Activated naive CD8-positive, alpha-beta T cell treated with anti-CD3 and anti-CD28 coated beads, Interleukin-2, amount 10 ng/mL, durations not matched to agents 7 days and 5 days (primary cell): Measurements from ENCODE around the gene FSTL4. TPM values are rescaled to one million over a fixed set of nuclear protein-coding genes. Genes with fewer than 3 reads are reported as not detected.

Source experiments
- ATAC-seq: fragments of 150-1000 bp; cut with Tn5 transposase; one replicate; pipeline ENCODE4 v1.10.0; 2021; ENCODE audit warnings: low read depth, moderate library complexity
- POLR2A ChIA-PET: fragments of 350-600 bp; sonication (Branson Sonifier 250); formaldehyde crosslinking; loops from one replicate; lab custom pipeline; 2021; ENCODE audit warnings: antibody characterized with exemption; lab: Charles Lee
- DNase-seq: peaks from one replicate; pipeline ENCODE4 v3.0.0; 2021
- H3K27ac Mint-ChIP-seq: one replicate; pipeline ENCODE4 v1.8.0; 2022; ENCODE audit warnings: mild to moderate bottlenecking, mixed read lengths
- H3K27me3 Mint-ChIP-seq: one replicate; pipeline ENCODE4 v1.8.0; 2022; ENCODE audit warnings: mild to moderate bottlenecking, moderate library complexity, mixed read lengths
- H3K36me3 Mint-ChIP-seq: one replicate; pipeline ENCODE4 v1.8.0; 2021; ENCODE audit warnings: mild to moderate bottlenecking, mixed read lengths
- H3K4me1 Mint-ChIP-seq: one replicate; pipeline ENCODE4 v1.8.0; 2021; ENCODE audit warnings: mixed read lengths
- H3K4me3 Mint-ChIP-seq: one replicate; pipeline ENCODE4 v1.8.0; 2022; ENCODE audit warnings: mild to moderate bottlenecking, moderate library complexity, mixed read lengths
- H3K9me3 Mint-ChIP-seq: one replicate; pipeline ENCODE4 v1.8.0; 2021; ENCODE audit warnings: mixed read lengths
- total RNA-seq, 2 experiments: library from RNA; stranded (reverse); gene quantifications; one replicate each; pipeline ENCODE4 v1.2.3, GENCODE V29; 2021

Gene FSTL4
- total RNA-seq, 2 experiments from 2014 or later = 0.26 to 0.83 TPM

DNA sequence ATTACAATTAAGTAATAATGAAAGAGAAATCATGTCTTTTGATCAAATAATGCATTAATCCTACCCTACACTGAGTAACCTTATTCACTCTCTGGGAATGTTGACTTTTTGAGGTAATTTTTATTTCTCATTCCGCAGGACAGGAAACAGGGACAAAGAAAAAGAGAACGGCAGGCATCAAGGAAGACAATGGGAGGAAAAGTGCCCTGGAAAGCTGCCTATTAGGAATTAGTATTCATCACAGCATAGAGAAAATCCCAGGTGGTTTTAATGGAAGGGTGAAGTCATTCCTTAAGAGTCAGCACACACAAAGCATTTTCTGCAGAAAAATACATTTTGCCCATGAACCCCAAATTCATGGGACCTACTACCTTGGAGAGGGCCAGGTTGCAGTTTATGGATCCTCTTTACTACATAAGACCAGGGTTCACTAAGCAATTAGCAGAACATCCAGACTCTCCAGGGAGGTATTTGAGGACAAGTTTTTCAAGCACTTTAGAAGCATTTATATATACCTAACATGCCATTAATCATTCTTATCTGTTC is 9.4 kb downstream of the FSTL4 start:
- Mint-ChIP-seq H3K27ac (no peak overlapping the region), H3K4me1 (no peaks in the 10 kb centered on the region), H3K36me3 (no peaks in the 10 kb centered on the region), H3K4me3 (no peak overlapping the region), H3K9me3 (no peaks in the 10 kb centered on the region), H3K27me3 (peaks cover 18% of the 10 kb centered on the region)
- POLR2A ChIA-PET = interaction anchor here (0.6 kb wide), 1 partner anchor 9 kb away, joined by 3 read pairs; the partner anchor contains the start of gene FSTL4
- DNase-seq (no peak), ATAC-seq (no peak)

GRCh38 chr5:133599600-133599999 is 12.7 kb downstream of the FSTL4 start:
- POLR2A ChIA-PET = no interaction called here
- no peaks in the 10 kb centered on the region for H3K9me3 Mint-ChIP-seq
- H3K4me1 Mint-ChIP-seq = no peaks in the 10 kb centered on the region
- no peak overlapping the region for H3K4me3 Mint-ChIP-seq
- DNase-seq (no peak), ATAC-seq (no peak)
- no peaks in the 10 kb centered on the region for H3K36me3 Mint-ChIP-seq
- H3K27me3 Mint-ChIP-seq = peaks cover 16% of the 10 kb centered on the region
- H3K27ac Mint-ChIP-seq = no peak overlapping the region

DNA sequence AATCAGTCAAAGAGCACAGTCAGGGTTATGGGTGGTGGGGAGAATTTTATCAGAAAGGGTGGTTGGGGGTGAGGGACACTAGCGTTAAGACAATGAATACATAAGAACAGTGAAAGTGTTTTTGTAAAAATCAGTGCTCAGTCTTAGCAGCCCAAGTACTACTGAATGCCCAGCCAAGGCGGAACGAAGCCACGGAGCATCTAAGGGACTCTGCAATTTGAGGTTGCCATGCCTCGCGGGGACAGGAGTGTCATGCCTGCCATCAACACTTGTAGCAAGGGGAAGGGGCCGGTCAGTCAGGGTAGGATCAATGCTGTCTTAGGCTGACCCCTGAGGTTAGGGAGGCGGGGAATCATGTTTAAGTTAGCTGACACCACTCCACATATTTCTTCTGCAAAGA is 13.3 kb downstream of the FSTL4 start:
- POLR2A ChIA-PET = no interaction called here
- no peaks in the 10 kb centered on the region for H3K36me3 Mint-ChIP-seq

GRCh38 chr5:133596049-133596448 is 16.3 kb downstream of the FSTL4 start:
- no peak overlapping the region for H3K27ac Mint-ChIP-seq
- H3K4me3 Mint-ChIP-seq = no peak overlapping the region
- H3K27me3 Mint-ChIP-seq = peaks cover 5% of the 10 kb centered on the region
- no peaks in the 10 kb centered on the region for H3K36me3 Mint-ChIP-seq
- H3K9me3 Mint-ChIP-seq = no peaks in the 10 kb centered on the region
- POLR2A ChIA-PET = no interaction called here
- ATAC-seq = no peak
- no peak for DNase-seq
- no peaks in the 10 kb centered on the region for H3K4me1 Mint-ChIP-seq

More for the DNA sequence above, 13.3 kb downstream of the FSTL4 start:
- DNase-seq (no peak), ATAC-seq (no peak)
- no peaks in the 10 kb centered on the region for H3K4me1 Mint-ChIP-seq
- H3K27ac Mint-ChIP-seq = no peak overlapping the region
- H3K27me3 Mint-ChIP-seq = peaks cover 16% of the 10 kb centered on the region
- H3K4me3 Mint-ChIP-seq = no peak overlapping the region
- H3K9me3 Mint-ChIP-seq = no peaks in the 10 kb centered on the region

- Mint-ChIP-seq H3K27ac (no peak overlapping the region), H3K4me3 (no peak overlapping the region), H3K4me1 (no peaks in the 10 kb centered on the region), H3K27me3 (peaks cover 4% of the 10 kb centered on the region), H3K9me3 (no peaks in the 10 kb centered on the region), H3K36me3 (no peaks in the 10 kb centered on the region)
- DNase-seq = no peak
- ATAC-seq = no peak
- POLR2A ChIA-PET = no interaction called here
These were observed 16.9 kb downstream of the FSTL4 start for GRCh38 chr5:133595465-133595864.

GRCh38 chr5:133589286-133589685 is 23.1 kb downstream of the FSTL4 start:
- no peak for DNase-seq
- Mint-ChIP-seq H3K4me3 (no peak overlapping the region), H3K9me3 (no peaks in the 10 kb centered on the region), H3K27ac (no peak overlapping the region), H3K36me3 (no peaks in the 10 kb centered on the region), H3K27me3 (peaks cover 2% of the 10 kb centered on the region), H3K4me1 (no peaks in the 10 kb centered on the region)
- ATAC-seq = no peak
- POLR2A ChIA-PET = no interaction called here

- no peaks in the 10 kb centered on the region for H3K9me3 Mint-ChIP-seq
- no peak overlapping the region for H3K27ac Mint-ChIP-seq
- no peak overlapping the region for H3K4me3 Mint-ChIP-seq
- H3K4me1 Mint-ChIP-seq = no peaks in the 10 kb centered on the region
- no peak for ATAC-seq
- peaks cover 16% of the 10 kb centered on the region for H3K27me3 Mint-ChIP-seq
- POLR2A ChIA-PET = no interaction called here
- no peaks in the 10 kb centered on the region for H3K36me3 Mint-ChIP-seq
- no peak for DNase-seq
These were observed 29.4 kb downstream of the FSTL4 start for GRCh38 chr5:133582971-133583370.

DNA sequence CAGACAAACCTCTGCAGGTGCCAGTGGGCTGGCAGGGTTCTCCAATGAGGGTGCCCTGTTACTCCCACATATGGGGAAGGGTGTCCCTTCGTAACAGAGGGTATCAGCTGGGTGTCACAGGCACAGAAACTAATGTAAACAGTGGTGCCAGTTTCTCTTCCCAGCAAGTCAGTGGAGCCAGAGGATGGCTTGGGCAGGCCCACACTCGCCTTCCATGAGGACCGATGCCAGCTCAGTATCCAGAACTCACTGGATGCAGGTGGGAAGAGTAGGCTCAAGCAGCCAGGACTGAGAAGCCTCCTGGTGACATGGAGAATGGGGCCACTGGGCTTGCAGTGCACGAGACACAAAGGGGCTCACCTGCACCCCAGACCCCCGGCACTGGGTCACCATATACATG is 30.4 kb downstream of the FSTL4 start:
- POLR2A ChIA-PET = no interaction called here
- ATAC-seq = no peak
- no peaks in the 10 kb centered on the region for H3K9me3 Mint-ChIP-seq
- H3K27ac Mint-ChIP-seq = no peak overlapping the region
- H3K4me3 Mint-ChIP-seq = no peak overlapping the region
- peaks cover 19% of the 10 kb centered on the region for H3K27me3 Mint-ChIP-seq
- no peaks in the 10 kb centered on the region for H3K36me3 Mint-ChIP-seq
- no peak for DNase-seq
- no peaks in the 10 kb centered on the region for H3K4me1 Mint-ChIP-seq

GRCh38 chr5:133581348-133581747 is 31.0 kb downstream of the FSTL4 start:
- ATAC-seq (no peak), DNase-seq (no peak)
- H3K9me3 Mint-ChIP-seq = no peaks in the 10 kb centered on the region
- H3K4me3 Mint-ChIP-seq = no peak overlapping the region
- H3K27ac Mint-ChIP-seq = no peak overlapping the region
- peaks cover 19% of the 10 kb centered on the region for H3K27me3 Mint-ChIP-seq
- no peaks in the 10 kb centered on the region for H3K36me3 Mint-ChIP-seq
- POLR2A ChIA-PET = no interaction called here
- no peaks in the 10 kb centered on the region for H3K4me1 Mint-ChIP-seq

- no peaks in the 10 kb centered on the region for H3K9me3 Mint-ChIP-seq
- no peaks in the 10 kb centered on the region for H3K36me3 Mint-ChIP-seq
- POLR2A ChIA-PET = no interaction called here
- ATAC-seq (no peak), DNase-seq (no peak)
- no peaks in the 10 kb centered on the region for H3K4me1 Mint-ChIP-seq
- H3K4me3 Mint-ChIP-seq = no peak overlapping the region
- H3K27me3 Mint-ChIP-seq = peaks cover 19% of the 10 kb centered on the region
- H3K27ac Mint-ChIP-seq = no peak overlapping the region
These were observed 31.7 kb downstream of the FSTL4 start for GRCh38 chr5:133580618-133581017.

DNA sequence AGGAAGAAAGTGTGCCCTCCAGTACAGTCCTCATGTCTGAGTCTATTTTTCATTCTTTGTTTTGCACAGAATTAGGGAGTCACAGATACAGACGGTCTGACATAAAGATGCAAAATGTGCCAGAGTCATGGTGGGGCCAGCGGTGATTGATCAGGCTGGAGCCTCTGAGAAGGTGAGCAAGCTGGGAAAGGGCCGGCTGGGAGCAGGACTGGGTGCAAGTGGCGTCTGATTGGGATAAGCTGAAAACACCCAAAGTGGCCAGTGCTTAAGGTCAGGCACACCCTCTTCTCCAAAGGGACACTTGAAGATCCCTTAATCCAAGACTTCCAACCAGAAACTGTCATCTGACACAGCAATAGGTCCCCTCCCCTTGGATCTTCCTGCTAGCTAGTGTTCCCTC is 32.6 kb downstream of the FSTL4 start:
- no peak for ATAC-seq
- Mint-ChIP-seq H3K27me3 (peaks cover 25% of the 10 kb centered on the region), H3K36me3 (no peaks in the 10 kb centered on the region), H3K9me3 (no peaks in the 10 kb centered on the region), H3K4me3 (no peak overlapping the region), H3K4me1 (no peaks in the 10 kb centered on the region), H3K27ac (no peak overlapping the region)
- no peak for DNase-seq
- POLR2A ChIA-PET = no interaction called here

DNA sequence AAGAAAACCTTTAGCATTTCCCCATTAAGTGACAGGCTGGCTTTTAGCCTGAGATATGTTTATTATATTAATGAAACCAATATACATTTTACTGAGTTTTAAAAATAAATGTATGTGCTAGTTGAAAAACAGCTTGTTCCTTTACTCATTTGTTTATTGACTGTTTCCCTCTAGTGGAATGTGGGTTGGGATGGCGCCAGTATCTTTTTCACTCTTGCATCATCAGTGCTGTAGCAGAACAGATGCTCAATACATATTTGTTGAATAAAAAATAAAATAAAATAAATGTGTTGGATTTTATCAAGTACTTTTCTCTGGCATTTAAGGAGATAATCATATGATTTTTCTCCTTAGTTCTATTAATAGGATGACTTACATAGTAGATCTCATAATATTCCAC is 43.0 kb downstream of the FSTL4 start:
- Mint-ChIP-seq H3K27ac (no peak overlapping the region), H3K9me3 (peaks cover 2% of the 10 kb centered on the region), H3K4me1 (peaks cover 6% of the 10 kb centered on the region), H3K27me3 (peaks cover 26% of the 10 kb centered on the region), H3K4me3 (no peak overlapping the region), H3K36me3 (no peaks in the 10 kb centered on the region)
- ATAC-seq (no peak), DNase-seq (no peak)
- POLR2A ChIA-PET = no interaction called here

- DNase-seq (peak; percentile 41), ATAC-seq (peak; percentile 50)
- Mint-ChIP-seq H3K27ac (no peak overlapping the region), H3K4me1 (peaks cover 6% of the 10 kb centered on the region), H3K36me3 (no peaks in the 10 kb centered on the region), H3K9me3 (no peaks in the 10 kb centered on the region), H3K4me3 (no peak overlapping the region), H3K27me3 (peaks cover 35% of the 10 kb centered on the region)
- POLR2A ChIA-PET = no interaction called here
These were observed 46.3 kb downstream of the FSTL4 start for GRCh38 chr5:133565993-133566392.

- Mint-ChIP-seq H3K4me1 (peaks cover 6% of the 10 kb centered on the region), H3K4me3 (no peak overlapping the region), H3K9me3 (no peaks in the 10 kb centered on the region), H3K27ac (no peak overlapping the region), H3K36me3 (no peaks in the 10 kb centered on the region), H3K27me3 (peaks cover 35% of the 10 kb centered on the region)
- POLR2A ChIA-PET = no interaction called here
- DNase-seq (no peak), ATAC-seq (no peak)
These were observed 47.3 kb downstream of the FSTL4 start for GRCh38 chr5:133564921-133565565.
